A673 (cell line): Measurements from ENCODE around the gene VWDE.

ENCODE experiments used
- CTCF ChIP-seq: fragments of 300-800, 200-600 bp; sonication (generic); conservative IDR thresholded peaks from 2 replicates; pipeline ENCODE4 v1.5.1; 2017; ENCODE audit warnings: low read depth, mild to moderate bottlenecking, antibody characterized with exemption, low read length, moderate library complexity, mixed read lengths
- EZH2 ChIP-seq: fragments of 200-600 bp; sonication (generic); IDR thresholded peaks from 2 replicates; pipeline ENCODE4 v1.6.1; 2017; ENCODE audit warnings: borderline replicate concordance, low read depth, mild to moderate bottlenecking, mixed read lengths, antibody characterized with exemption, low read length; ENCODE audit not compliant: poor library complexity, severe bottlenecking

DNA sequence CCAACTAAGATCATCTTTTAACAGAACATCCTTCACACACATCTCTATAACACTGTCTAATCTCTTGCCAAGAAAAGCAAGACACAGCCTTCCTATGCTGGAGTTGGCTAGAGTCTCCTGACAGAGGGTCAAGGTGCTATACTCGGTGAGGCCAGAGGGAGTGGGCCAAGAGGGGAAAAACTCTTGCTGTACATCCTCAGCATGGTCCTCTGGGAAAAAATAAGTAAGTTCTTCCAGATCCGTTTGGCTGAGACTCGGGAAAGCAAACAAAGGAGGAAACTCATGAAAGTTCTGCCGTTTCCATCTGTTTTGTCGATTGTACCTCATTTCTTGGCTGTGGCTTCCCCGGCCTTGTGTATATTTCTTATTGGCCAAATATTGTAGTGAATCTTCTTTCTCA is 33.9 kb downstream of the VWDE start:
- no peak for TF ChIP-seq CTCF
- TF ChIP-seq EZH2: no peak
